GM19043 (cell line): ENCODE measurements around the gene EHBP1.

Experiments used
- ATAC-seq: cut with Tn5 transposase; IDR thresholded peaks from one replicate; pipeline ENCODE4 v1.9.1; 2021; ENCODE audit warnings: low read depth; ENCODE audit not compliant: unreplicated experiment

Gene EHBP1

GRCh38 chr2:62938126-62938525 is 232.6 kb downstream of the EHBP1 start:
- ATAC-seq: no peak

DNA sequence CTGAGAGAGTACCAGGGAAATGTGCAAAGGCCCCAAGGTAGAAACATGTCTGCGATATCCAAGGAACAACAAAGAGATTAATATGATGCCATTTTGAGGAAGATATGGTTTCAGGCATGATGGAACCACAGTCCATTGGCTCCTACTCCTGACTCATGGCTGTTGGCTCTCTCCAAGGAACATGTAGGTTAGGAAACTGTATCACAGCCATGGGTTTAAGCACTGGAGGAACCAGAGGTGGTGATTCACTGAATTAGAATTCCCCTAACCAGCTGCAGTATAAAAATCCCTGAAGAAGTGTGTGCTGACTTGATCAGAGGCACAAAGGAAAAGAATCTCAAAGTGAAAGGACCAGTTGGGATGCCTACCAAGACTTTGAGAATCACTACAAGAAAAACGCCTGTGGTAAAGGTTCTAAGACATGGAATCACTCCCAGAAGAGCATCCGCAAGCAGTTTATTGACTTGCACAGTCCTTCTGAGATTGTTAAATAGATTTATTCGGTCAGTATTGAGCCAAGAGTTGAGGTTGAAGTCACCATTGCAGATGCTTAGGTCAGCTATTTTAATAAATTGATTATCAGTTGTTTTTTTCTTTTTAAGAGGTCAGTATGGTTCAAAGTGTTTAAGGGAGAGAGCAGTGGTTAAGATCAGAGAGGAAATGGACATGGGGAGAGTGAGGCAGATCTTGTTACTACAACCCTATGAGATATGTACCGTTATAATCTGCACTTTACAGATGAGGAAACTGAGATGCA is 234.4 kb downstream of the EHBP1 start:
- no peak for ATAC-seq

- no peak for ATAC-seq
These were observed 235.2 kb downstream of the EHBP1 start for GRCh38 chr2:62940697-62941096.

GRCh38 chr2:62941413-62941812 is 235.9 kb downstream of the EHBP1 start:
- ATAC-seq: no peak

GRCh38 chr2:62944362-62944761 is 238.8 kb downstream of the EHBP1 start:
- ATAC-seq: no peak

DNA sequence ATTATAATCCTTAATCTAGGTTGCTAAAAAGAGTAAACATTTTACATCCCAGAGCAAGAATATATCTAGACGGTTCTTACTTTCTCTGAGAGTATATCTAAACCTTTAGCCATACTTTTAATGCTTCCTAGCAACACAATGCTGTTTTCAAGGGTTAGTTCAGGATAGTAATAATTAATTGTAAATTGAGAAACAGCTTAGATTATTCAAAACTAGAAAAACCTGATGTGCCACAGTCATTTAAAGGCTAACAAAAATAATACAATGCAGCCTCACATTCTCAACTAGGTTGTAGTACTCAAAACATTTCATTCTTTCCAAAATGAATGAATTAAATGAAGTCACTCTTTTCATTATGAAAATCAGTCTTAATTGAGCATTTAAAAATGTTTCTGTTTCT is 241.9 kb downstream of the EHBP1 start:
- ATAC-seq: no peak

DNA sequence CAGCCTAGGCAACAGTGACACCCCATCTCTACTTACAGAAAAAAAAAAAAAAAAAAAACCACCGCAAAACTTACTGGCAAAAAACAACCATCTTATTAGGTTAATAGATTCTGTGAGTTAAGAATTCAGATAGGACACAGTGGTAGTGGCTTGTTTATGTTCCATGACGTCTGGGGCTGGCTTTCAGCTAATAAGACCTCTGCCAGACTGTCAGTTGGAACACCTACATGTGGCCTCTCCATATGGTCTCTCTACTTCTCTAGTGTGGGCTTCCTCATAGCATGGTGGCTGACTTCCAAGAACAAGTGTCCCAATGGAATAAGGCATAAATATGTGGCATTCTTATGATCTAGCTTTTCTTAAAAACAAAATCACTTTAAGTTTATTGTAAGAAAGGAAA is 251.1 kb downstream of the EHBP1 start:
- no peak for ATAC-seq

DNA sequence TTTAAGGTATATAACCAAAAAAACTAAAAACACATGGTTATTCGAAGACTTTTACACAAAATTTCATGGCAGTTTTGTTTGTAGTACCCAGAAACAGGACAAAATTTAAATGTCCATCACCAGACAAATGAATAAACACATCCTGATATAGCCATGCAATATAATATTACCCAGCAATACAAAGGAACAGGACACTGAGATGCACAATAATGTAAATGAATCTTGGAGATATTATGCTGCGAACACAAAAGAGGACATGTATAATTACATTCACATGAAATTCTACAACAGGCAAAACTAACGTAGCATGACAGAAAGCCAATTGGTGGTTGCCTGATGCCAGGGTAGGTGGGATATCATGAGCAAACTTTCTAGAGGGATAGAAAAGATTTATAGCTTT is 252.7 kb downstream of the EHBP1 start:
- no peak for ATAC-seq

DNA sequence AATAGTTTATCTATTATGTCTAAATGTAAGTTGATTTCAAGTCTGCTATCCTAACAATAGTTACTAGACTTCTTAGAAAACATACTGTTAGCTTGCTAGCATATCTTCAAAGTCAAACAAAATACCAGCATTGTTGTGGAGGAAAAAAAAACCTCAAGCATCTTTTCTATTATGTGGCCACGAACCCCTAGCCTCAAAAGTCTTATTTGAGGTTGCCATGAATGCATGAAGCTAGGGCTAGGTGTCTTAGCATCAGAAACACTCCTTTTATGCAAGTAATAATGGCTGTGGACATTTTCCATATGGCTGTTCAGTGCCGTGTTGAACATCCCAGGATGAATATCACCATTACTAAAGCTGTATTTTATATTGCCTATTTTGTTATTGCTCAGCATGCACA is 258.5 kb downstream of the EHBP1 start:
- ATAC-seq: no peak

- no peak for ATAC-seq
These were observed 259.2 kb downstream of the EHBP1 start for GRCh38 chr2:62964671-62965070.

DNA sequence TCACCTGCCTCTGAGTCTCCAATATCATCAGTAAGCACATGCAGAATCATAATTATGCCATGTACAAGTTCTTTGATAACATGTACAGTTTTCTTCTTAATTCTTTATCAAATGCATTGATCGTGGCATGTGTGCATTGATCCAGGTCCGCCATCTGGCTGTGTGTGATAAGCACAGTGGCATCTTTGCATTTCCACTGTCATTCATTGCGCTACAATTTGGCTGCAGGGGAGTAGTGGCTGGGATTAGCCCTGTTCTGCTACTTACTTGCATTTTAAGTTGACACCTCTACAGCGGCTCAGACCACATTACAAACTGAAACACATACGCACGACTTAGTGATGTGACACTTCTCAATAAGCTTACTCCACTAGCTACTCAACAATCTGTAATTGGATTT is 261.5 kb downstream of the EHBP1 start:
- ATAC-seq: no peak

DNA sequence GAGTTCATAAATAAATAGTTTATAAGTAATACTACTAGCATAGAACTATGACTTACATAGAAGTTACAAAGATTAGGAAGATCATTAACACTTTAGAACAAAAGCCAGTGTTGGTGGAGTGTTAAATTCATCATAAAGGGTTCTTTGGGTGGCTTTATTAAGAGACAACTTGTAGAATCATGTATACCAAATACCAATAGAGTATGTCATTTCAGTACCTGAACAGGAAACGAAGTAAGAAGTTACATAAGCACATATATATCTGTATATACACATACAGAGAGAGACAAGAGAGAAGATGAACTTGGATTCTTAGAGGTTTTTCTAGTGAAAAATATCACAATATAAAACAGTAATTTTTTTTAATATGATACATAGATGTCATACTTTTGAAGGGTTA is 262.7 kb downstream of the EHBP1 start:
- ATAC-seq: no peak

- ATAC-seq: no peak
These were observed 263.2 kb downstream of the EHBP1 start for GRCh38 chr2:62968668-62969067.

DNA sequence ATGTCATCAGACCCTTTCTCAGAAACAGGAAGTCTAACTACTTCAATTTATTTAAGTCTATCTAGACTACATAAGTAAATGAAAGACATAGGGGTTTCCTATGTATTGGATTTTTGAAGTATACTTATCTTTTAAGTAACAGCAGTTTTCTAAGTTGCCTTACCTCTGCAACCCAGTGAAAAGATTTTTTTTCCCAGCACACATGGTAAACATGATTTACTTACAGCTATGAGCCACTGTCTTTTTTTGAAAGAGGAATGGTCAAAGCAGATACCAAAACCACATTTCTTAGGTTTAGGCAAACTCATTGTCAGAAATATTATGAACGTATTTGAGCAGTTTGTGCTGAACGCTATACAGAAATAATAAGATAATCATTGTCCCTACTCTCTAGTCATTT is 266.4 kb downstream of the EHBP1 start:
- no peak for ATAC-seq

GRCh38 chr2:62972601-62973000 is 267.1 kb downstream of the EHBP1 start:
- ATAC-seq: no peak

DNA sequence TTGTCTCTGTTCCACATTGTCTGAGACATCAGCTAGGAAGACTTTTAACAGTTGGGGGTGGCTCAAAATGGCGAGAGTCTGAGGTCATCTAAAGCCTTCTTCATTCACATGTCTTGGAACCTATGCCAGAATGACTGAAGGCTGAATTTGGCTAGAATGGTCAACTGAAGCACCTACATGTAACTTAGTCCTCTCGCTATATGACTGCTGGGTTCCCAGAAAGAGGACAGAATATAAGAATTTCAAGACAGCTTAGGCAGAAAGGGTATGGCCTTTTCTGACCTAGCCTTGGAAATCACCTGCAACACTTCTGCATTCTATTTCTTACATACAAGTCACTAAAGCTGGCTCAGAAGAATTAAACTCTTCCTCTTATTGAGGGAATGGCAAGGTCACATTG is 269.5 kb downstream of the EHBP1 start:
- ATAC-seq: no peak

DNA sequence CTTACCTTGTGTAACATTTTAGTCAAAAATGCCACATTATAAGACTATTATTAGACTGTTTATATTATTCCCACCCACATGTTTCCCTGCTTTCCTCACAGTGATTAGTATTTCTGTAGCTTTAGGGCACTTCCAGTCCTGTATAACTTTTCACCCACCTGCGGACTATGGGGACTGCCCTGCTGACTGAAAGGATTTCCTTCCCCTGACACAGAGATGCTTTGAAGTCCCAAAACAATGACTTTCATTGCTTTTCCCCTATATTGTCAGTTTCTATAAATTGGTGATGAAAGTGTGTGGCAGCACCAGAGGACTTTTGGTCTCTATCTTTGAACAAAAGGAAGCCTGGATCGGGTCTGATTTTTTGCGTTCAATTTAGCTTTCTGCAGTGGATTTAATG is 286.1 kb downstream of the EHBP1 start:
- ATAC-seq: no peak

- ATAC-seq: no peak
These were observed 287.0 kb downstream of the EHBP1 start for GRCh38 chr2:62992561-62992960.

DNA sequence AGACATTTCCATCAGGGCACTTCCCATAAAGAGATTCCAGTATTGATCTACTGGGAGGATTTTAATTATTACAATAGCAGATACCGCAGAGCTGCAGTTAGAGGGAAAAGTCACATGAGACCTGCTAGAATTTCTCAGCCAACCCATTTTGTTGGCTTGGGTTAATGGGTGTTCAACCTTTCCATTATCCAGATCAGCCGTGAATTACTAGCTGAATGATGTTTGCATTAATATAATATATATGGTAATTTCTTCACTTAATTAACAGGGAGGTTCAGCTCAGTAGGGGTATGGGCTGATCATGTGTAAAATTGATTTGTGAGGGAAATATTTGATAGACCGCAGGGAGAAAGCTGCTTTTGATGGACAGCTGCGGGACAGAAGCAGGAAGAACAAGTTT is 288.7 kb downstream of the EHBP1 start:
- no peak for ATAC-seq

DNA sequence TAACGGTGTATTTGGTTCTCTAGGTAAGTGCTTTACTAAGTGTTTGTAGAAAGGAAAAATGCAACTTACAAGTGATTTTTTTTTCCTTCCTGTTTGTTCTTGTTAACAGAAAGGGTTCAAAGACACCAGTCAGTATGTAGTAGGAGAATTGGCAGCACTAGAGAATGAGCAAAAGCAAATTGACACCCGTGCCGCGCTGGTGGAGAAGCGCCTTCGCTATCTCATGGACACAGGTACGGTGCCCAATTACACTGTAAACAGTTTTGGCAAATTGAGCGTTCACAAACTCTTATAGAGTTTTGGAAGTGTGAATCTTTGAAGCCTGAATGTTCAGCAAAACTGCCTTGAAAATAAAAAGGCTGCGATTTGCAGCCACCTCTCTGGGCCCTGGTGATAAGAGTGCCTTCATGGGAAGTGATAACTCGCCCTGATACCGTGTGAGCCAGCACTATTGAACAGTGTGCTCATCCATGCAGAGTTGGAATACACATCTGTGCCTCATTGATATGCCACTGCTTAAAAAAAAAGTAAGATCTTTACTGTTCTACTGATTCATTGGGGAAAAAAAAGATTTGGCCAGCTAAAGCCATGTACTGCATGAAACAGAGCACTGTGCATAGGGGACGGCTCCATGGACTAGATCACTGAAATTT is 291.1 kb downstream of the EHBP1 start:
- ATAC-seq: no peak

- no peak for ATAC-seq
These were observed 293.4 kb downstream of the EHBP1 start for GRCh38 chr2:62998949-62999348.

- ATAC-seq: no peak
These were observed 294.4 kb downstream of the EHBP1 start for GRCh38 chr2:62999905-63000304.
